ENCODE data around the gene HORMAD2. TPM values are rescaled to one million over a fixed set of nuclear protein-coding genes. Genes with fewer than 3 reads are reported as not detected.

Gene HORMAD2
- total RNA-seq, 4 donors from 2014 or later, result not detected

DNA sequence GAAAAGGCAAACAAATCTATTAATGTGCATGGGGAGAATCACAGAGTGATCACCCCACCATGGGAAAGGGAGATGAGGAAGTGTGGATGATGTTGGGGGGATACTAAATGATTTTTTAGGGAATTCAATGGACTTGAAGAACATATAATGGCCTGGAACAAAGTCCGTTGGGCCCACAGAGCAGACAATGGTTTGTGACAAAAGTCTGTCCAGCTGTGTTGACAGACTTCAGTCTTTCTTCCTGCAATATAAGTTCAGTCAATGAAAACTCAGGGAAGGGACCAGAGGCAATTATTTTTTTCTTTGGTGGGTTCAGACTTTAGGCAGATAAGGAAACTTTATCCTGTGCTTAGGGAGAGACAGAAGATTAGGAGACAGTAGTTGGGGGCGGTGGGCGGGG is 18.0 kb upstream of the HORMAD2 start:
- no peak for ATAC-seq
- H3K4me1 ChIP-seq, result no peaks in the 10 kb centered on the region
- TF ChIP-seq, protein P1, sequence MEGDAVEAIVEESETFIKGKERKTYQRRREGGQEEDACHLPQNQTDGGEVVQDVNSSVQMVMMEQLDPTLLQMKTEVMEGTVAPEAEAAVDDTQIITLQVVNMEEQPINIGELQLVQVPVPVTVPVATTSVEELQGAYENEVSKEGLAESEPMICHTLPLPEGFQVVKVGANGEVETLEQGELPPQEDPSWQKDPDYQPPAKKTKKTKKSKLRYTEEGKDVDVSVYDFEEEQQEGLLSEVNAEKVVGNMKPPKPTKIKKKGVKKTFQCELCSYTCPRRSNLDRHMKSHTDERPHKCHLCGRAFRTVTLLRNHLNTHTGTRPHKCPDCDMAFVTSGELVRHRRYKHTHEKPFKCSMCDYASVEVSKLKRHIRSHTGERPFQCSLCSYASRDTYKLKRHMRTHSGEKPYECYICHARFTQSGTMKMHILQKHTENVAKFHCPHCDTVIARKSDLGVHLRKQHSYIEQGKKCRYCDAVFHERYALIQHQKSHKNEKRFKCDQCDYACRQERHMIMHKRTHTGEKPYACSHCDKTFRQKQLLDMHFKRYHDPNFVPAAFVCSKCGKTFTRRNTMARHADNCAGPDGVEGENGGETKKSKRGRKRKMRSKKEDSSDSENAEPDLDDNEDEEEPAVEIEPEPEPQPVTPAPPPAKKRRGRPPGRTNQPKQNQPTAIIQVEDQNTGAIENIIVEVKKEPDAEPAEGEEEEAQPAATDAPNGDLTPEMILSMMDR (IDR thresholded peaks at IDR 0.05), result no peak
- no peak for TF ChIP-seq POLR2A (IDR thresholded peaks at IDR 0.05)
- no peak for TF ChIP-seq EP300 (IDR thresholded peaks at IDR 0.05)
- no peak for TF ChIP-seq POLR2AphosphoS5 (IDR thresholded peaks at IDR 0.05)
- H3K4me3 ChIP-seq, result no peak overlapping the region
- H3K27ac ChIP-seq, result no peak overlapping the region
- H3K27me3 ChIP-seq, result no peaks in the 10 kb centered on the region
- no peaks in the 10 kb centered on the region for H3K36me3 ChIP-seq
- peaks cover 0 to 40% (median 0%) of the 10 kb centered on the region in 3 donors for H3K9me3 ChIP-seq
- WGBS, 2 donors (ENCODE audit: low coverage in 1 of 2), result 50 to 93% methylated on average over 1 to 3 of the region's 3 CpGs

DNA sequence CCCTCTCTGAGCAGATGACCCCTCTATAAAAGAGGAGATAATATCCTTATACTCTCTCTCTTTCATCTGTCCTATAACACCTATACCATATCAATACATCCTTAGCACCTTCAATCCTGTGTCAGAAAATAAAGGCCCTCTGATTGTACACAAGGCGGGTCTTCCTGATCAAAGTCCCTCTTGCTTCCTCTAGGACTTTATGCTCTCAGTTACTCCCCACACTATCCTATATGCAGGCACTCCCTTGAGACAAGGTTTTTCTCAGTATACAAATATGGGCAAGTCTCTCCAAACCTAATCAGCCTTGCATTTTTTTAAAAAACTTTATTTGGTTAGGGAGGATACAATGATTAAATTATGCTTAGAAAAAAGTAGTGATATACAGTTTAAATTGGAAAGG is 17.3 kb upstream of the HORMAD2 start:
- no peak overlapping the region for H3K4me3 ChIP-seq
- H3K27me3 ChIP-seq, result no peaks in the 10 kb centered on the region
- no peak for ATAC-seq
- H3K36me3 ChIP-seq, result no peaks in the 10 kb centered on the region
- no peak overlapping the region for H3K27ac ChIP-seq
- 60 to 89% methylated on average over 1 of the region's 1 CpG for WGBS, 2 donors (ENCODE audit: low coverage in 1 of 2)
- no peaks in the 10 kb centered on the region for H3K4me1 ChIP-seq
- TF ChIP-seq, protein P1 (IDR thresholded peaks at IDR 0.05), result no peak
- TF ChIP-seq EP300 (IDR thresholded peaks at IDR 0.05) (no peak), POLR2AphosphoS5 (IDR thresholded peaks at IDR 0.05) (no peak), POLR2A (IDR thresholded peaks at IDR 0.05) (no peak)
- peaks cover 0 to 33% (median 0%) of the 10 kb centered on the region in 3 donors for H3K9me3 ChIP-seq

DNA sequence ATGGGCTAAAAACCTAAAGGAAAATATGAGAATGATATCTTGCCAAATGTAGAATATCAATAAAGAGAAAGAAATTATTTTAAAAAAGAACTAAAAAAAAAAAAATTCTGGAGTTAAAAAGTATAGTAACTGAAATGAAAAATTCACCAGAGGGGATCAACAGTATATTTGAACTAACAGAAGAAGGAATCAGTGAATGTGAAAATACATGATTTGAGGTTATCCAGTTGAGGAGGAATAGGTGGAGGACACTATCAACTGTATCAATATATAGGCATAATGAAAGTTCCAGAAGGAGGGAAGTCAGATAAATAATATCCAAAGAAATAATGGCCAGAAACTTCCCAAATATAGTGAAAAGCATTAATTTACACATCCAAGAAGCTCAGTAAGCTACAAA is 16.1 kb upstream of the HORMAD2 start:
- no peak overlapping the region for H3K4me3 ChIP-seq
- TF ChIP-seq, protein P1 (IDR thresholded peaks at IDR 0.05), result no peak
- TF ChIP-seq POLR2AphosphoS5 (IDR thresholded peaks at IDR 0.05) (no peak), EP300 (IDR thresholded peaks at IDR 0.05) (no peak), POLR2A (IDR thresholded peaks at IDR 0.05) (no peak)
- ATAC-seq, result no peak
- no peaks in the 10 kb centered on the region for H3K4me1 ChIP-seq
- peaks cover 0 to 29% (median 0%) of the 10 kb centered on the region in 3 donors for H3K9me3 ChIP-seq
- no peak overlapping the region for H3K27ac ChIP-seq
- H3K27me3 ChIP-seq, result no peaks in the 10 kb centered on the region
- no peaks in the 10 kb centered on the region for H3K36me3 ChIP-seq

DNA sequence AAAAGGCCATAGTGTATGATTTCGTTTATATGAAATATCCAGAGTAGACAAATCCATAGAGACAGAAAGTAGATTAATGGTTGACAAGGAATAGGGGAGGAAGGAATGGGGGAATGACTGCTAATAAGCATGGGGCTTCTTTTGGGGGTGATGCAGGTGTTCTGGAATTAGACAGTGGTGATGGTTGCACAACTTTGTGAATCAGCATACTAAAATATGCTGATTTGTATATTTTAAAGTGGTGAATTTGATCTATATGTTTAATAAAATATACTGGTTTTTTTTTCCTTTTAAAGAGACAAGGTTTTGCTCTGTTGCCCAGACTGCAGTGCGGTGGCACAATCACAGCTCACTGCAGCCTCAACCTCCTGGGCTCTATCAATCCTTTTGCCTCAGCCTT is 6.5 kb upstream of the HORMAD2 start:
- TF ChIP-seq, protein P1 (IDR thresholded peaks at IDR 0.05), result no peak
- TF ChIP-seq POLR2A (IDR thresholded peaks at IDR 0.05) (no peak), EP300 (IDR thresholded peaks at IDR 0.05) (no peak), POLR2AphosphoS5 (IDR thresholded peaks at IDR 0.05) (no peak)
- 43 to 63% methylated on average over 1 to 2 of the region's 2 CpGs for WGBS, 2 donors (ENCODE audit: low coverage in 1 of 2)
- Histone ChIP-seq H3K27me3 (peaks cover 21% of the 10 kb centered on the region), H3K4me3 (no peak overlapping the region), H3K27ac (no peak overlapping the region), H3K4me1 (no peaks in the 10 kb centered on the region), H3K36me3 (no peaks in the 10 kb centered on the region), H3K9me3 (peaks cover 0 to 7% (median 0%) of the 10 kb centered on the region in 3 donors)
- no peak for ATAC-seq

DNA sequence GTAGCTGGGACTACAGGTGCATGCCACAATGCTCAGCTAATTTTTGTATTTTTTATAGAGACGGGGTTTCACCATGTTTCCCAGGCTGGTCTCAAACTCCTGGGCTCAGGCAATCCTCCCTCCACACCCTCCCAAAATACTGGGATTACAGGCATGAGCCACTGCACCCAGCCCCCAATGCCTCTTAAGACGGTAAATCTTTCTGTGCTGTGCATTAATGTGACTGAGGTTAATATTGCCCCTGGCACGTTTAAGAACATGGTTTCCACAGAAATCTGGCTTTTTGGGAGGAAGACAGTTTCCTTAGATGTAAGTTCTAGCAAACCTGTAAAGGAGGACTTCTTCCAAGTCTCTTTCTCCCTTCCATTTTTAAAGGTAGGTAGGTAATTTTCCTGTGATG is 6.1 kb upstream of the HORMAD2 start:
- WGBS, 2 donors (ENCODE audit: low coverage in 1 of 2), result 33 to 67% methylated on average over 1 to 3 of the region's 3 CpGs
- no peak overlapping the region for H3K4me3 ChIP-seq
- ATAC-seq, result no peak

More for the DNA sequence above, 6.1 kb upstream of the HORMAD2 start:
- TF ChIP-seq POLR2A (IDR thresholded peaks at IDR 0.05) (no peak), POLR2AphosphoS5 (IDR thresholded peaks at IDR 0.05) (no peak), EP300 (IDR thresholded peaks at IDR 0.05) (no peak)
- TF ChIP-seq, protein P1 (IDR thresholded peaks at IDR 0.05), result no peak
- H3K27ac ChIP-seq, result no peak overlapping the region
- no peaks in the 10 kb centered on the region for H3K4me1 ChIP-seq
- peaks cover 0 to 7% (median 0%) of the 10 kb centered on the region in 3 donors for H3K9me3 ChIP-seq
- H3K27me3 ChIP-seq, result peaks cover 25% of the 10 kb centered on the region
- H3K36me3 ChIP-seq, result no peaks in the 10 kb centered on the region
